H9 (cell line): ENCODE measurements around the gene COX6A1. TPM values are rescaled to one million over a fixed set of nuclear protein-coding genes. Genes with fewer than 3 reads are reported as not detected.

ENCODE experiments used
- DNase-seq: peaks from one replicate; pipeline ENCODE4 v3.0.0-alpha.2; 2017
- H2AFZ ChIP-seq: one replicate; pipeline ENCODE4 v1.6.1; 2013; ENCODE audit warnings: mild to moderate bottlenecking, low read length, control low read depth, moderate library complexity
- H2AK5ac ChIP-seq: 2 replicates; pipeline ENCODE4 v1.6.1; 2013; ENCODE audit warnings: low read length, control low read depth, mixed read lengths; ENCODE audit not compliant: insufficient read length
- H2BK120ac ChIP-seq: one replicate; pipeline ENCODE4 v1.6.1; 2013; ENCODE audit warnings: low read depth, mild to moderate bottlenecking, low read length, control low read depth, inconsistent platforms; ENCODE audit not compliant: poor library complexity, severe bottlenecking
- H2BK12ac ChIP-seq: 2 replicates; pipeline ENCODE4 v1.6.1; 2013; ENCODE audit warnings: low read length, control low read depth, mixed read lengths, low read depth; ENCODE audit not compliant: insufficient read length
- H2BK15ac ChIP-seq: 2 replicates; pipeline ENCODE4 v1.6.1; 2013; ENCODE audit warnings: low read depth, low read length, control low read depth
- H2BK20ac ChIP-seq: one replicate; pipeline ENCODE4 v1.6.1; 2013; ENCODE audit warnings: low read depth, mild to moderate bottlenecking, low read length, control low read depth, inconsistent platforms; ENCODE audit not compliant: poor library complexity, severe bottlenecking
- H2BK5ac ChIP-seq: 2 replicates; pipeline ENCODE4 v1.6.1; 2013; ENCODE audit warnings: low read length, control low read depth, mixed read lengths; ENCODE audit not compliant: insufficient read length
- H3K14ac ChIP-seq: 2 replicates; pipeline ENCODE4 v1.6.1; 2013; ENCODE audit warnings: low read length, control low read depth; ENCODE audit not compliant: insufficient read depth
- H3K18ac ChIP-seq: 2 replicates; pipeline ENCODE4 v1.6.1; 2013; ENCODE audit warnings: low read depth, mild to moderate bottlenecking, mixed read lengths, low read length, control low read depth; ENCODE audit not compliant: insufficient read length
- H3K23ac ChIP-seq: 2 replicates; pipeline ENCODE4 v1.6.1; 2013; ENCODE audit warnings: low read length, control low read depth, mixed read lengths, low read depth; ENCODE audit not compliant: insufficient read length
- H3K23me2 ChIP-seq: 2 replicates; pipeline ENCODE4 v1.6.1; 2013; ENCODE audit warnings: low read depth, mild to moderate bottlenecking, mixed read lengths, low read length, control low read depth; ENCODE audit not compliant: insufficient read length, poor library complexity, severe bottlenecking
- H3K27ac ChIP-seq: 2 replicates; pipeline ENCODE4 v1.5.1; 2013; ENCODE audit warnings: low read length, control low read depth, mixed read lengths, low read depth; ENCODE audit not compliant: insufficient read length
- H3K27me3 ChIP-seq: 2 replicates; pipeline ENCODE4 v1.6.1; 2013; ENCODE audit warnings: low read length, control low read depth, inconsistent platforms; ENCODE audit not compliant: insufficient read depth
- H3K4ac ChIP-seq: 2 replicates; pipeline ENCODE4 v1.6.1; 2013; ENCODE audit warnings: low read depth, mild to moderate bottlenecking, control low read depth, inconsistent platforms, low read length, moderate library complexity
- H3K4me1 ChIP-seq: 2 replicates; pipeline ENCODE4 v1.6.1; 2013; ENCODE audit warnings: low read length, control low read depth, inconsistent platforms; ENCODE audit not compliant: insufficient read depth
- H3K4me2 ChIP-seq: 2 replicates; pipeline ENCODE4 v1.6.1; 2013; ENCODE audit warnings: low read length, control low read depth, mixed read lengths; ENCODE audit not compliant: insufficient read length, insufficient read depth
- H3K56ac ChIP-seq: 2 replicates; pipeline ENCODE4 v1.6.1; 2013; ENCODE audit warnings: low read depth, mild to moderate bottlenecking, mixed read lengths, low read length, control low read depth; ENCODE audit not compliant: insufficient read length
- H3K79me1 ChIP-seq: 2 replicates; pipeline ENCODE4 v1.6.1; 2013; ENCODE audit warnings: low read depth, mild to moderate bottlenecking, moderate library complexity, low read length, control low read depth, inconsistent platforms; ENCODE audit not compliant: insufficient read depth, poor library complexity, severe bottlenecking
- H3K79me2 ChIP-seq: 2 replicates; pipeline ENCODE4 v1.6.1; 2013; ENCODE audit warnings: low read length, control low read depth, inconsistent platforms; ENCODE audit not compliant: insufficient read depth
- H3K9ac ChIP-seq: 2 replicates; pipeline ENCODE4 v1.6.1; 2013; ENCODE audit warnings: low read length, control low read depth, mixed read lengths; ENCODE audit not compliant: insufficient read length; ENCODE audit errors: extremely low read depth
- H3K9me3 ChIP-seq: one replicate; pipeline ENCODE4 v1.6.1; 2013; ENCODE audit warnings: low read depth, low read length, inconsistent platforms; ENCODE audit not compliant: control insufficient read depth
- H3T11ph ChIP-seq: one replicate; pipeline ENCODE4 v1.6.1; 2013; ENCODE audit warnings: mild to moderate bottlenecking, low read length, control low read depth, inconsistent platforms
- H4K20me1 ChIP-seq: one replicate; pipeline ENCODE4 v1.6.1; 2013; ENCODE audit not compliant: control insufficient read depth, insufficient read length, insufficient read depth
- H4K5ac ChIP-seq: 2 replicates; pipeline ENCODE4 v1.6.1; 2013; ENCODE audit warnings: low read depth, mild to moderate bottlenecking, mixed read lengths, low read length, control low read depth; ENCODE audit not compliant: insufficient read length
- H4K8ac ChIP-seq: replicated peaks from 2 replicates; pipeline ENCODE4 v1.6.1; 2013; ENCODE audit warnings: low read length, control low read depth, mixed read lengths, low read depth; ENCODE audit not compliant: insufficient read length
- H4K91ac ChIP-seq: 2 replicates; pipeline ENCODE4 v1.6.1; 2013; ENCODE audit warnings: low read depth, mild to moderate bottlenecking, moderate library complexity, mixed read lengths, low read length, control low read depth; ENCODE audit not compliant: insufficient read length
- H3K27ac Mint-ChIP-seq, 3 experiments: 2 replicates in 2 of 3; 3 replicates in 1 of 3; pipeline ENCODE4 v1.8.0; 2020 to 2021; ENCODE audit warnings: mixed read lengths in 3 of 3, mild to moderate bottlenecking in 1 of 3, moderate library complexity in 1 of 3
- H3K27me3 Mint-ChIP-seq: 2 replicates; pipeline ENCODE4 v1.8.0; 2021; ENCODE audit warnings: low read depth, mild to moderate bottlenecking, moderate library complexity, mixed read lengths
- H3K36me3 Mint-ChIP-seq, 3 experiments: 2 replicates in 2 of 3; 3 replicates in 1 of 3; pipeline ENCODE4 v1.8.0; 2020 to 2021; ENCODE audit warnings: low read depth in 3 of 3, mixed read lengths in 3 of 3; ENCODE audit not compliant: insufficient read depth in 1 of 3
- H3K4me1 Mint-ChIP-seq, 2 experiments: 2 replicates each; pipeline ENCODE4 v1.8.0; 2020; ENCODE audit warnings: mixed read lengths in 2 of 2
- H3K4me3 Mint-ChIP-seq, 2 experiments: 2 replicates in 1 of 2; 3 replicates in 1 of 2; pipeline ENCODE4 v1.8.0; 2020 to 2021; ENCODE audit warnings: mild to moderate bottlenecking in 2 of 2, mixed read lengths in 2 of 2, moderate library complexity in 1 of 2
- H3K9me3 Mint-ChIP-seq, 2 experiments: 2 replicates in 1 of 2; 3 replicates in 1 of 2; pipeline ENCODE4 v1.8.0; 2020; ENCODE audit warnings: mild to moderate bottlenecking in 2 of 2, mixed read lengths in 2 of 2, moderate library complexity in 1 of 2
- WGBS: extraction: QIAGEN DNeasy Blood & Tissue Kit; methylation state at CpG from one replicate; pipeline ENCODE4 v1.1.7; 2013; ENCODE audit warnings: missing lambda C conversion rate, low lambda C conversion rate, mixed read lengths; ENCODE audit not compliant: insufficient read length; ENCODE audit errors: extremely low coverage; 5-methylcytosine and 5-hydroxymethylcytosine counted together
- total RNA-seq: library from RNA; stranded (reverse); gene quantifications from 2 replicates; pipeline ENCODE4 v1.2.1, GENCODE V29; 2021
- TF ChIP-seq, protein P1 (sequence below): fragments of 200-600 bp; sonication (generic); conservative IDR thresholded peaks from 3 replicates; pipeline ENCODE4 v1.8.0; 2021; ENCODE audit warnings: antibody characterized with exemption, mild to moderate bottlenecking

The COX6A1 gene
- total RNA-seq, 1 experiment from 2014 or later, result 415 TPM

DNA sequence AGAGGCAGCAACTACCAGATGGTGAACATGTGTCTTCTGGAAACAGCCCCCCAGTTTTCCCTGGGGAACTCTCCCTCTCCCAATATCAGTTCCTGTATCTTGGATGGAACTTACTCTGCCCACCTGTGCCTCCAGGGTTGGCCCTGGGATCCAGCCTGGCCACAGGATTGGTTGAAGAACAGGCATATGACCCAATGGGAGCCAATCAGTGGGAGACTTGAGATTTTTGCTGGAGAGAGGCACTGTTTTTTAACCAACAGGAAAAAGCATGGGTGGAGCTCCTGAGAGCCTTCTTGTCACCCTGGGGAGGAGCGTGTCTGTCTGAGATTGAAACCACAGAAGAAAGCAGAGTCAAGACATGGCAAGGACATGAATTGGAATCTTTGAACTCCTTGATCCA, 33.6 kb upstream of the COX6A1 start:
- H3K79me2 ChIP-seq, result no peaks in the 10 kb centered on the region
- H3K4ac ChIP-seq, result no peak overlapping the region
- no peak overlapping the region for H2BK20ac ChIP-seq
- H3K9me3 Mint-ChIP-seq, result peaks cover 0 to 3% of the 10 kb centered on the region in 2 experiments; a peak in 1 of 5 replicates
- H3K27me3 Mint-ChIP-seq, result peaks cover 2% of the 10 kb centered on the region
- H3K4me1 ChIP-seq, result peaks cover 3% of the 10 kb centered on the region; the same call in 1 of the 2 replicates
- no peaks in the 10 kb centered on the region for H3K23me2 ChIP-seq
- no peak overlapping the region for H3K4me3 Mint-ChIP-seq
- H3K9me3 ChIP-seq, result no peaks in the 10 kb centered on the region
- no peak overlapping the region for H2AK5ac ChIP-seq
- TF ChIP-seq, protein P1, sequence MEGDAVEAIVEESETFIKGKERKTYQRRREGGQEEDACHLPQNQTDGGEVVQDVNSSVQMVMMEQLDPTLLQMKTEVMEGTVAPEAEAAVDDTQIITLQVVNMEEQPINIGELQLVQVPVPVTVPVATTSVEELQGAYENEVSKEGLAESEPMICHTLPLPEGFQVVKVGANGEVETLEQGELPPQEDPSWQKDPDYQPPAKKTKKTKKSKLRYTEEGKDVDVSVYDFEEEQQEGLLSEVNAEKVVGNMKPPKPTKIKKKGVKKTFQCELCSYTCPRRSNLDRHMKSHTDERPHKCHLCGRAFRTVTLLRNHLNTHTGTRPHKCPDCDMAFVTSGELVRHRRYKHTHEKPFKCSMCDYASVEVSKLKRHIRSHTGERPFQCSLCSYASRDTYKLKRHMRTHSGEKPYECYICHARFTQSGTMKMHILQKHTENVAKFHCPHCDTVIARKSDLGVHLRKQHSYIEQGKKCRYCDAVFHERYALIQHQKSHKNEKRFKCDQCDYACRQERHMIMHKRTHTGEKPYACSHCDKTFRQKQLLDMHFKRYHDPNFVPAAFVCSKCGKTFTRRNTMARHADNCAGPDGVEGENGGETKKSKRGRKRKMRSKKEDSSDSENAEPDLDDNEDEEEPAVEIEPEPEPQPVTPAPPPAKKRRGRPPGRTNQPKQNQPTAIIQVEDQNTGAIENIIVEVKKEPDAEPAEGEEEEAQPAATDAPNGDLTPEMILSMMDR, result no peak
- no peak overlapping the region for H2BK5ac ChIP-seq
- H4K91ac ChIP-seq, result no peak overlapping the region
- no peaks in the 10 kb centered on the region for H3K27me3 ChIP-seq
- DNase-seq, result no peak
- H3K27ac Mint-ChIP-seq, result no peak overlapping the region
- H3K18ac ChIP-seq, result no peak overlapping the region
- peak overlapping the region; percentile 90; the same call in 1 of the 2 replicates for H2BK15ac ChIP-seq
- H3K79me1 ChIP-seq, result no peaks in the 10 kb centered on the region
- no peak overlapping the region for H4K8ac ChIP-seq
- no peak overlapping the region for H4K5ac ChIP-seq
- no peak overlapping the region for H3T11ph ChIP-seq
- no peak overlapping the region for H2BK12ac ChIP-seq
- peaks cover 14 to 26% of the 10 kb centered on the region in 2 experiments for H3K4me1 Mint-ChIP-seq
- no peaks in the 10 kb centered on the region for H4K20me1 ChIP-seq
- H3K23ac ChIP-seq, result no peak overlapping the region
- no peak overlapping the region for H3K27ac ChIP-seq
- H3K14ac ChIP-seq, result no peak overlapping the region
- WGBS, result no CpG with 5 or more reads among the region's 1 CpG
- H2AFZ ChIP-seq, result no peak overlapping the region
- no peak overlapping the region for H3K56ac ChIP-seq
- H3K36me3 Mint-ChIP-seq, result peaks cover 0 to 2% (median 0%) of the 10 kb centered on the region in 3 experiments; a peak in 1 of 7 replicates
- H2BK120ac ChIP-seq, result no peak overlapping the region
- no peak overlapping the region for H3K4me2 ChIP-seq
- no peak overlapping the region for H3K9ac ChIP-seq
